Heart left ventricle (tissue), 16 donors: Measurements from ENCODE around the gene CSRP2. TPM values are rescaled to one million over a fixed set of nuclear protein-coding genes. Genes with fewer than 3 reads are reported as not detected.

Experiments used
- ATAC-seq, 4 donors: fragments of 200-7000 bp; cut with Tn5 transposase; one replicate each; pipeline ENCODE4 v1.9.1; 2020 to 2022; ENCODE audit warnings: moderate library complexity in 4 of 4, mild to moderate bottlenecking in 3 of 4, moderate number of reproducible peaks in 1 of 4
- DNase-seq, 5 donors: peaks; one replicate each; pipeline ENCODE4 v3.0.0-alpha.2; 2020
- H3K27ac ChIP-seq, 12 donors: fragments of 200-600 bp; sonication (generic) in 4 of 12; one replicate each; pipeline versions ENCODE4 v1.5.0 to v1.8.0; 2016 to 2022; ENCODE audit warnings: mild to moderate bottlenecking in 2 of 12
- H3K27me3 ChIP-seq, 9 donors: fragments of 200-600 bp; sonication (generic) in 2 of 9; one replicate each; pipeline versions ENCODE4 v1.5.1 to v1.8.0; 2016 to 2022; ENCODE audit warnings: mild to moderate bottlenecking in 3 of 9
- H3K36me3 ChIP-seq, 9 donors: fragments of 200-600 bp; sonication (generic) in 2 of 9; one replicate each; pipeline versions ENCODE4 v1.5.0 to v1.8.0; 2018 to 2022; ENCODE audit warnings: mild to moderate bottlenecking in 2 of 9
- H3K4me1 ChIP-seq, 12 donors: fragments of 200-600 bp; sonication (generic) in 4 of 12; one replicate each; pipeline versions ENCODE4 v1.5.0 to v1.8.0; 2016 to 2022; ENCODE audit warnings: mild to moderate bottlenecking in 3 of 12
- H3K4me3 ChIP-seq, 12 donors: fragments of 200-600 bp; sonication (generic) in 4 of 12; one replicate each; pipeline versions ENCODE4 v1.5.0 to v1.8.0; 2017 to 2022; ENCODE audit warnings: mild to moderate bottlenecking in 9 of 12, moderate library complexity in 4 of 12
- H3K9me3 ChIP-seq, 12 donors: fragments of 200-600 bp; sonication (generic) in 4 of 12; one replicate each; pipeline versions ENCODE4 v1.5.0 to v1.8.0; 2016 to 2022; ENCODE audit warnings: mild to moderate bottlenecking in 1 of 12
- CTCF ChIP-seq, 12 donors: fragments of 200-600 bp; sonication (generic) in 4 of 12; IDR thresholded peaks; one replicate each; pipeline versions ENCODE4 v1.5.0 to v1.8.0; 2018 to 2022; ENCODE audit warnings: antibody characterized with exemption in 12 of 12, mild to moderate bottlenecking in 5 of 12
- POLR2A ChIP-seq, 2 donors: fragments of 450-650 bp; IDR thresholded peaks; one replicate each; pipeline ENCODE4 v1.6.1; 2017; ENCODE audit warnings: antibody characterized with exemption in 2 of 2, mild to moderate bottlenecking in 2 of 2, moderate library complexity in 2 of 2
- WGBS, 4 donors: extraction: QIAGEN DNeasy Blood & Tissue Kit in 2 of 4; methylation state at CpG; one replicate each; pipeline versions ENCODE4 v1.1.5 to v1.1.7; 2013 to 2018; 5-methylcytosine and 5-hydroxymethylcytosine counted together
- intact Hi-C, 10 donors: fragments of 100-400 bp; cut with DNase I; formaldehyde crosslinking; loops; one replicate each; pipeline versions ENCODE4 v1.11.1 to v1.14.2; 2022
- polyA plus RNA-seq, 2 donors: library from polyadenylated mRNA; stranded (reverse); fragments of 200-250 nt; gene quantifications; one replicate each; pipeline ENCODE4 v1.2.3, GENCODE V29; 2013
- total RNA-seq, 9 donors: library from RNA; depleted of rRNA in 2 of 9; stranded (reverse); fragments of >200 nt in 2 of 9; fragmentation: NEBNext Ultra II Directional in 3 of 9; extraction: Animal tissue kit (Norgen Biotek cat#: 25700) in 3 of 9; gene quantifications; one replicate each; pipeline versions ENCODE4 v1.1.0 to v1.2.4, GENCODE V29; 2016 to 2023
- donor health status: ischemic (EF 13 %, LVEDD 7.1; RV severe dilation, severe dysfunction).
- donor health status: healthy with polysubstance abuse.
- donor health status: DM: no; HTN: yes; CAD: no.
- donor health status: DM: no; HTN: no; CAD: no.
- donor health status: ischemic (EF 25% LVEDD 6.9; RV normal size, moderate dysfunction).
- donor health status: ischemic (EF 25% LVEDD 5.7; RV mildly dilated, moderate dysfunction).
- donor health status: healthy.
- donor health status: DM: yes; HTN: yes; CAD: no.
- donor health status: ischemic (EF 35%, LVEDD 5.7; RV mildly dilated, moderate dysfunction).
- donor health status: nonischemic (EF 11% LVEDD 7.7; RV severe dilation, severe dysfunction).
- donor health status: DM: yes; HTN: yes; CAD: no.
- donor health status: PGD.
- donor health status: ischemic (EF 29% LVEDD 5.4; RV normal size, mild dysfunction).
- donor health status: nonischemic (EF 23%, LVEDD 6.1; RV moderate dilation, normal function).

Gene CSRP2
- total and polyA plus RNA-seq, 11 donors: 16.2 to 41.6 (median 30.1) TPM

GRCh38 chr12:76863837-76864236, 15.0 kb downstream of the CSRP2 start:
- H3K27me3 ChIP-seq: no peaks in the 10 kb centered on the region
- H3K4me1 ChIP-seq: peaks cover 0 to 10% (median 0%) of the 10 kb centered on the region in 12 donors
- intact Hi-C loops: no loop called here
- H3K27ac ChIP-seq: peak overlapping the region in 1 of 12 donors; percentile 43
- WGBS, 4 donors: 43 to 56% (median 46%) methylated on average over 4 of the region's 4 CpGs
- no peaks in the 10 kb centered on the region for H3K9me3 ChIP-seq
- H3K36me3 ChIP-seq: peaks cover 0 to 31% (median 6%) of the 10 kb centered on the region in 9 donors
- DNase-seq (no peak), ATAC-seq (peak in 2 of 4 donors; percentile 13 to 50)
- TF ChIP-seq POLR2A (IDR thresholded peaks at IDR 0.05): no peak
- no peak for TF ChIP-seq CTCF (IDR thresholded peaks at IDR 0.05)
- no peak overlapping the region for H3K4me3 ChIP-seq

GRCh38 chr12:76863005-76863670, 15.7 kb downstream of the CSRP2 start:
- ATAC-seq (no peak), DNase-seq (no peak)
- no peak overlapping the region for H3K27ac ChIP-seq
- no peaks in the 10 kb centered on the region for H3K27me3 ChIP-seq
- TF ChIP-seq POLR2A (IDR thresholded peaks at IDR 0.05) (no peak), CTCF (IDR thresholded peaks at IDR 0.05) (no peak)
- WGBS, 4 donors: 85 to 92% (median 89%) methylated on average over 12 of the region's 12 CpGs
- H3K4me1 ChIP-seq: peaks cover 0 to 10% (median 0%) of the 10 kb centered on the region in 12 donors
- peaks cover 0 to 34% (median 7%) of the 10 kb centered on the region in 9 donors for H3K36me3 ChIP-seq
- no peaks in the 10 kb centered on the region for H3K9me3 ChIP-seq
- H3K4me3 ChIP-seq: no peak overlapping the region
- intact Hi-C loops: no loop called here

GRCh38 chr12:76860256-76860655, 18.6 kb downstream of the CSRP2 start:
- peaks cover 0 to 18% (median 7%) of the 10 kb centered on the region in 12 donors for H3K9me3 ChIP-seq
- ATAC-seq: no peak
- H3K27me3 ChIP-seq: no peaks in the 10 kb centered on the region
- WGBS, 4 donors: 86 to 94% (median 91%) methylated on average over 3 of the region's 3 CpGs
- intact Hi-C loops: no loop called here
- no peak for TF ChIP-seq CTCF (IDR thresholded peaks at IDR 0.05)
- no peak for TF ChIP-seq POLR2A (IDR thresholded peaks at IDR 0.05)
- H3K27ac ChIP-seq: peak overlapping the region in 1 of 12 donors; percentile 14
- peaks cover 0 to 10% (median 0%) of the 10 kb centered on the region in 12 donors for H3K4me1 ChIP-seq
- no peak overlapping the region for H3K4me3 ChIP-seq
- H3K36me3 ChIP-seq: peaks cover 0 to 36% (median 16%) of the 10 kb centered on the region in 9 donors
- DNase-seq: no peak

- Histone ChIP-seq H3K36me3 (peaks cover 0 to 41% (median 16%) of the 10 kb centered on the region in 9 donors), H3K4me1 (peaks cover 0 to 10% (median 0%) of the 10 kb centered on the region in 12 donors), H3K4me3 (no peak overlapping the region), H3K27me3 (no peaks in the 10 kb centered on the region), H3K27ac (no peak overlapping the region), H3K9me3 (peaks cover 0 to 21% (median 7%) of the 10 kb centered on the region in 12 donors)
- no peak for TF ChIP-seq CTCF (IDR thresholded peaks at IDR 0.05)
- TF ChIP-seq POLR2A (IDR thresholded peaks at IDR 0.05): no peak
- 82 to 93% (median 86%) methylated on average over 4 of the region's 4 CpGs for WGBS, 4 donors
- ATAC-seq (no peak), DNase-seq (no peak)
- intact Hi-C loops: no loop called here
These were observed 19.2 kb downstream of the CSRP2 start for GRCh38 chr12:76859611-76860010.
